DOHH2 (cell line): Measurements from ENCODE around the gene SAV1.

Experiments used
- H3F3A ChIP-seq: fragments of 200-600 bp; sonication (generic), shearing (Covaris generic); 2 replicates; pipeline ENCODE4 v1.6.0; 2016; ENCODE audit warnings: antibody characterized with exemption, mild to moderate bottlenecking; ENCODE audit not compliant: control insufficient read depth, insufficient read depth
- H3K27ac ChIP-seq: fragments of 200-600 bp; sonication (generic); 2 replicates; pipeline ENCODE4 v1.5.1; 2014; ENCODE audit warnings: low read depth, mild to moderate bottlenecking, low read length, moderate library complexity
- H3K27me3 ChIP-seq: fragments of 200-600 bp; sonication (generic); 2 replicates; pipeline ENCODE4 v1.6.1; 2014; ENCODE audit warnings: mild to moderate bottlenecking, low read length, mixed read lengths; ENCODE audit not compliant: control insufficient read depth
- H3K36me3 ChIP-seq: fragments of 200-600 bp; sonication (generic); 2 replicates; pipeline ENCODE4 v1.6.1; 2014; ENCODE audit warnings: mild to moderate bottlenecking, low read length, moderate library complexity, mixed read lengths; ENCODE audit not compliant: control insufficient read depth
- H3K4me1 ChIP-seq: fragments of 200-600 bp; sonication (generic); 2 replicates; pipeline ENCODE4 v1.6.1; 2014; ENCODE audit warnings: mild to moderate bottlenecking, low read length, mixed read lengths; ENCODE audit not compliant: control insufficient read depth
- H3K4me2 ChIP-seq: fragments of 200-600 bp; sonication (generic); 2 replicates; pipeline ENCODE4 v1.6.0; 2014; ENCODE audit warnings: mild to moderate bottlenecking, low read length, moderate library complexity
- H3K4me3 ChIP-seq: fragments of 200-600 bp; sonication (generic); 2 replicates; pipeline ENCODE4 v1.5.1; 2014; ENCODE audit warnings: mild to moderate bottlenecking, low read length, mixed read lengths
- H3K79me2 ChIP-seq: fragments of 200-600 bp; sonication (generic); 2 replicates; pipeline ENCODE4 v1.6.1; 2014; ENCODE audit warnings: mild to moderate bottlenecking, low read length, mixed read lengths; ENCODE audit not compliant: control insufficient read depth
- H3K9me2 ChIP-seq: fragments of 200-600 bp; sonication (generic); replicated peaks from 2 replicates; pipeline ENCODE4 v1.6.1; 2014; ENCODE audit warnings: mild to moderate bottlenecking, low read length, mixed read lengths; ENCODE audit not compliant: control insufficient read depth
- H3K9me3 ChIP-seq: fragments of 200-600 bp; sonication (generic); 2 replicates; pipeline ENCODE4 v1.6.1; 2014; ENCODE audit warnings: antibody characterized with exemption, low read length, mixed read lengths; ENCODE audit not compliant: control insufficient read depth, insufficient read depth
- H4K20me1 ChIP-seq: fragments of 200-600 bp; sonication (generic); 2 replicates; pipeline ENCODE4 v1.6.0; 2014; ENCODE audit warnings: low read depth, mild to moderate bottlenecking, antibody characterized with exemption, low read length, moderate library complexity; ENCODE audit not compliant: control insufficient read depth, insufficient read depth
- CTCF ChIP-seq: fragments of 200-600 bp; sonication (generic); IDR thresholded peaks from one replicate; pipeline ENCODE4 v1.5.1; 2014; ENCODE audit warnings: antibody characterized with exemption, mild to moderate bottlenecking, low read depth, low read length; ENCODE audit not compliant: poor library complexity, severe bottlenecking
- EZH2phosphoT487 ChIP-seq: fragments of 200-600 bp; sonication (generic); IDR thresholded peaks from 2 replicates; pipeline ENCODE4 v1.6.1; 2017; ENCODE audit warnings: borderline replicate concordance, mild to moderate bottlenecking, antibody characterized with exemption, low read length, moderate library complexity, mixed read lengths

Gene SAV1

GRCh38 chr14:50675597-50675996, 7.5 kb upstream of the SAV1 start:
- Histone ChIP-seq H3K36me3 (no peaks in the 10 kb centered on the region), H3K4me2 (no peak overlapping the region)

GRCh38 chr14:50670866-50671256, 2.8 kb upstream of the SAV1 start:
- Histone ChIP-seq H3K9me2 (no peaks in the 10 kb centered on the region), H3K4me1 (peaks cover 36% of the 10 kb centered on the region), H3K36me3 (no peaks in the 10 kb centered on the region), H3K27ac (no peak overlapping the region), H3K27me3 (no peaks in the 10 kb centered on the region), H3K9me3 (no peaks in the 10 kb centered on the region), H3K4me3 (no peak overlapping the region), H3K79me2 (peaks cover 22% of the 10 kb centered on the region), H3K4me2 (no peak overlapping the region), H3F3A (peaks cover 9% of the 10 kb centered on the region; the same call in 1 of the 2 replicates), H4K20me1 (no peaks in the 10 kb centered on the region)
- TF ChIP-seq EZH2phosphoT487 (no peak), CTCF (no peak)

More at GRCh38 chr14:50675597-50675996, 7.5 kb upstream of the SAV1 start:
- Histone ChIP-seq H3K27ac (no peak overlapping the region), H4K20me1 (no peaks in the 10 kb centered on the region), H3K27me3 (no peaks in the 10 kb centered on the region), H3F3A (no peaks in the 10 kb centered on the region), H3K79me2 (no peaks in the 10 kb centered on the region), H3K9me3 (no peaks in the 10 kb centered on the region), H3K4me1 (peaks cover 33% of the 10 kb centered on the region), H3K4me3 (no peak overlapping the region), H3K9me2 (no peaks in the 10 kb centered on the region)
- TF ChIP-seq CTCF = no peak

GRCh38 chr14:50670196-50670865, 2.2 kb upstream of the SAV1 start:
- H3K27ac ChIP-seq = no peak overlapping the region
- no peak overlapping the region for H3K4me2 ChIP-seq
- peaks cover 27% of the 10 kb centered on the region for H3K79me2 ChIP-seq
- peaks cover 41% of the 10 kb centered on the region for H3K4me1 ChIP-seq
- H4K20me1 ChIP-seq = no peaks in the 10 kb centered on the region
- H3F3A ChIP-seq = peaks cover 9% of the 10 kb centered on the region; the same call in 1 of the 2 replicates
- TF ChIP-seq CTCF (no peak), EZH2phosphoT487 (no peak)
- no peaks in the 10 kb centered on the region for H3K9me2 ChIP-seq
- peaks cover 4% of the 10 kb centered on the region; the same call in 1 of the 2 replicates for H3K36me3 ChIP-seq
- H3K27me3 ChIP-seq = no peaks in the 10 kb centered on the region
- H3K4me3 ChIP-seq = no peak overlapping the region
- no peaks in the 10 kb centered on the region for H3K9me3 ChIP-seq
